Subcutaneous abdominal adipose tissue (tissue), 5 donors: Measurements from ENCODE around the gene RCAN1.

Experiments used
- H3K27ac ChIP-seq: one replicate; pipeline ENCODE4 v1.7.0; 2013; ENCODE audit warnings: low read depth, mild to moderate bottlenecking, inconsistent platforms, low read length, moderate library complexity
- H3K27me3 ChIP-seq, 5 donors: one replicate each; pipeline ENCODE4 v1.7.0; 2013; ENCODE audit warnings: low read length in 5 of 5, inconsistent platforms in 1 of 5; ENCODE audit not compliant: control insufficient read depth in 5 of 5, insufficient read depth in 4 of 5
- H3K36me3 ChIP-seq, 5 donors: one replicate each; pipeline ENCODE4 v1.7.0; 2013; ENCODE audit warnings: low read length in 5 of 5; ENCODE audit not compliant: control insufficient read depth in 5 of 5, insufficient read depth in 5 of 5
- H3K4me1 ChIP-seq, 5 donors: one replicate each; pipeline ENCODE4 v1.7.0; 2013; ENCODE audit warnings: low read length in 5 of 5, mild to moderate bottlenecking in 3 of 5, moderate library complexity in 1 of 5; ENCODE audit not compliant: control insufficient read depth in 5 of 5, insufficient read depth in 5 of 5
- H3K4me3 ChIP-seq, 5 donors: one replicate each; pipeline ENCODE4 v1.7.0; 2013; ENCODE audit warnings: low read length in 5 of 5, low read depth in 1 of 5
- H3K9ac ChIP-seq, 5 donors: one replicate each; pipeline ENCODE4 v1.7.0; 2013; ENCODE audit warnings: low read length in 5 of 5, mild to moderate bottlenecking in 4 of 5, moderate library complexity in 3 of 5
- H3K9me3 ChIP-seq, 5 donors: one replicate each; pipeline ENCODE4 v1.7.0; 2013; ENCODE audit warnings: low read length in 5 of 5; ENCODE audit not compliant: control insufficient read depth in 5 of 5
- donor health status: healthy.
- donor health status: healthy.
- donor health status: healthy.
- donor health status: healthy.
- donor health status: healthy.

RCAN1 gene

DNA sequence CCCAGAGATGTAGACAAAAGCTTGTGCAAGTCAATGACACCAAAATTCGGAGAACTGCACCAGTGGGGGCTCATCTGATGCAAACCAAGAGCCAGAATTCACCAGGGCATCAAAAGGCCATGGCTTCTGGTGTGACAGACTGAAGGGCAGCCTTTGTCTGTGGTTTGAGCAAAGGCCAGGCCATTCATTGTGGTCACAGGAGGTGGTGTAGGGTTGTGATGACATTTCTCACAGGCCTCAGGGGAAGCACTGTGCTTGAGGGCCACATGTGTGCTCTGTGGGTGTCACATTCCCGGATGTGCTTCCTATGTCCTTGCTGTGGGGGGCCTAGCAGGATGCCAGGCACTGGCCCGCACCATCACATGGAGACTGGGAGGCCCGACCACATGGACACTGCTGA is 80.4 kb downstream of the RCAN1 start:
- H3K4me3 ChIP-seq = no peak overlapping the region
- no peaks in the 10 kb centered on the region for H3K36me3 ChIP-seq
- H3K27me3 ChIP-seq = no peaks in the 10 kb centered on the region
- no peaks in the 10 kb centered on the region for H3K9me3 ChIP-seq
- H3K4me1 ChIP-seq = peaks cover 0 to 11% (median 0%) of the 10 kb centered on the region in 5 donors
- H3K9ac ChIP-seq = no peak overlapping the region
- no peak overlapping the region for H3K27ac ChIP-seq

DNA sequence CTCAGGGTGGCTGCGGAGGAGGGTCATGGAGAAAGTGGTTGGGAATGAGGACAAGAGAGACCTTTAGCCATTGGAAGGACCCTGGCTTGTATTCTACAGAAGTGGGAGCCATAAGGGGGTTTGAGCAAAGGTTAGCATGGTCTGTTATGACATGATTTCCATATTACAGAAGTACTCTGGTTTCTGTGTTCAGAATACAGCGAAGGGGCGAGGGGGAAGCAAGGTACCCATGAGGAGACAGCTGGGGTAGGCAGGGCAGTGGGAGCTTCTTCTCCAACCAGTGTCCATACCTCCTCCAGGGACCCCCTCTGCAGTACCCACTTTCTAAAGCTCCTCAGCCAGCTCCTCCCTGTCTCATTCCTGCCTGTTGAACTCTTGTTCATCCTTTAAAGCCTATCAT is 81.0 kb downstream of the RCAN1 start:
- H3K4me1 ChIP-seq = peaks cover 0 to 11% (median 0%) of the 10 kb centered on the region in 5 donors
- no peaks in the 10 kb centered on the region for H3K9me3 ChIP-seq
- no peaks in the 10 kb centered on the region for H3K27me3 ChIP-seq
- H3K4me3 ChIP-seq = no peak overlapping the region
- no peaks in the 10 kb centered on the region for H3K36me3 ChIP-seq
- no peak overlapping the region for H3K9ac ChIP-seq
- H3K27ac ChIP-seq = no peak overlapping the region

DNA sequence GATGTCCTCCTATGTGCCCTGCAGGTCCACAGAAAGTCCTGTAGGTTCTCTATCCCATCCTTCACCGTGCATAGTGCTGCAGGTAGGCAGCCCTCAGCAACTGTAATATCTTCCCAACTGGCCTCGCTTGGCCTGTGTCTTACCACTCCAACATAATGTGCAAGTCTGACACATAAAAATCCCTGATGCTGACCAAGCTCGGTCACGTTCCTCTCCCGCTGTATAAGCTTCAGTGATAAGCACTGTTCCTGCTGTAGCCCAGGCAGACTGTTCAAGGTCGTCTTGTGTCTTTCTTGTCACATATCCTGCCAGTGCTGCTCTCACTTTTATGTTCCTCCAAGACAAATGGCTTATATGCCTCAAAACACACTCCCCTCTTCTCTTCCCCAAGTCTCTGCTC is 83.5 kb downstream of the RCAN1 start:
- Histone ChIP-seq H3K36me3 (no peaks in the 10 kb centered on the region), H3K9me3 (no peaks in the 10 kb centered on the region), H3K4me3 (no peak overlapping the region), H3K4me1 (peaks cover 4 to 28% (median 15%) of the 10 kb centered on the region in 5 donors), H3K9ac (no peak overlapping the region), H3K27me3 (no peaks in the 10 kb centered on the region), H3K27ac (no peak overlapping the region)

DNA sequence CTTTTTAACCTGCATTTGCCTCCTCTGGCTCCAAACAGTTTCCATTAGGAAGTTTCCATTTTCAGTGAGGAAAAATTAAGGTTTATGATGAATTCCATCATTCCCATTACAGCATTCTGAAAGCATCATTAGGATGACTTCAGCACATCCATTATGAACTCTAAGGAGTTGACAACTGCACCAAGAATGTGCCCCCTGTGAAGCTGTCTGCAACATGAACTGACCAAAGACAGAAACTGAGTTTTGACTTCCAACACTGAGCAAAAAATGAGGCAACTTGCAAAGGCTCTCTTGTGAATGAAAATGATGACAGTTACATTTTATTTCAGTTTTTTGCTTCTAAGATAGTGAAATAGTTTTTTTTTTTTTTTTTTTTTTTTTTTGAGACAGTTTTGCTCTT is 84.7 kb downstream of the RCAN1 start:
- Histone ChIP-seq H3K9ac (no peak overlapping the region), H3K27ac (no peak overlapping the region), H3K36me3 (no peaks in the 10 kb centered on the region), H3K4me1 (peaks cover 5 to 36% (median 26%) of the 10 kb centered on the region in 5 donors), H3K9me3 (no peaks in the 10 kb centered on the region), H3K4me3 (no peak overlapping the region), H3K27me3 (no peaks in the 10 kb centered on the region)

DNA sequence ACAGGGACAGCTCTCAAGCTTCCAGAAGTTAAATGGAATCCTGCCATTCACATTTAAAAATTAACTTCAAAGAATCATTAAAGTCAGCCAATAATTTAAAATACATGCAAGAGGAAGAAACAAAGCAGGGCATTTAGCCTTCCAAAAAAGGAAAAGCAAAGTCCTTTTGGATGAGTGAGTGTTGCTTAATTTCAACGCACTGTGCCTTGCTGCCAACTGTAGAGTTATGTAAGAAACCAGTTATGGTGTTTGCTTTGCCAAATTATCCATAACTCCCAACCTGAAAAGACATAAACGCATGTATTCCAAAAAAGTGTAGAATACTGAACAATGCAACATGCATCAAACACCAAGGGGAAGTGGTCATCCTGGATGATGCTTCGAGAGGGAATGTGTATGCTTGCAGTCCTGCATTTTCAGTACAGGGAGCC is 86.8 kb downstream of the RCAN1 start:
- Histone ChIP-seq H3K4me1 (peaks cover 9 to 39% (median 34%) of the 10 kb centered on the region in 5 donors), H3K9ac (no peak overlapping the region), H3K36me3 (peaks cover 0 to 3% (median under 1%) of the 10 kb centered on the region in 5 donors), H3K9me3 (no peaks in the 10 kb centered on the region), H3K27me3 (no peaks in the 10 kb centered on the region), H3K4me3 (no peak overlapping the region), H3K27ac (peak overlapping the region; percentile 96)

DNA sequence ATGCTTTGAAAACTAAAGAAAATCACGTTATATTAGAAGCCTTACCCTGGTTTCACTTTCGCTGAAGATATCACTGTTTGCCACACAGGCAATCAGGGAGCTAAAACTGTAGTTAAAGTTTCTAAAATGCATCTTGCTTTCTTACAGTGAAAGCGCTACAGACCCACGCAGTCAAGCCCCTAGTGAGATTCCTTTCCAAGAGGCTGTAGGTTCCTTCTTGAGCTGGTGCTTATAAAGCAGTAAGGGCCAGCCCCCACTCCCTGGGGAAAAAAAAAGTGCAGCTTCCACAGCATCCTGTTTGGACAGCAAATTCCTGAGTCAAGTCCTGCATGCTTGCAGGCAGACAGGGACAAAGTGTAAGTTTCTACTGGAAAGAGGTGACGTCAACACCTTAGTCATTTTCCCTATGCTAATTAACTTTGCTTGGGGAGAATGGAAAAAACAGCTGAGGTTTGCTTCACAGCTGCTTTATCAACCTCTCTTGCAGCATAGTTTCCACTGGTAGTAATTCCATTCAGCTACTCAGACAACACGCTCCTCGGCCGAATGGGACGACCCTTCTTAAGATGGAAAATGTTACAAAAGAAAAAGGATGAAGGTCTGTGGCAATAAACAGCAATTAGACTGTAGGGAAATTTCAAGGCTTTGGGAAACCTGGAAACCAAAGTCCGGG is 88.2 kb downstream of the RCAN1 start:
- Histone ChIP-seq H3K4me3 (peak overlapping the region; percentile 62 to 78 (median 70)), H3K9ac (peak overlapping the region; percentile 73 to 96 (median 78))

DNA sequence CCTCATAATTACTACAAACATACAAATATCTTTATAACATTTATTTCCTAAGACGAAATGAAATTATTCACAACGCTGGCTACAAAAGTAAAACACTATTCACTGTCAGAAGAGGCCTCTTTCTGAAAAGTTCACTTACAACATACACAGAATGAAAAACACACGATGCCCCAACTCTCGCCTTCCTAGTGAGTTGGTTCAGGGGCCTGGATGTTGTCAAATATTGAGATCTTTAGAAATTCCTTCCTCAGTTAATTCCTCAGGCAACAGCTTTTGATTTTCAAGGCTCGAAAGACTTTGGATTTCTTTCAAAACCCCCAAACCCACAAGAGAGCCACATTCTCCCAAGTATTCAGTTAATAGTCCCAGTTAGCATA is 88.7 kb downstream of the RCAN1 start:
- peaks cover 9 to 58% (median 50%) of the 10 kb centered on the region in 5 donors for H3K4me1 ChIP-seq
- peak overlapping the region; percentile 96 for H3K27ac ChIP-seq
- peaks cover 0 to 17% (median 15%) of the 10 kb centered on the region in 5 donors for H3K36me3 ChIP-seq
- peak overlapping the region; percentile 73 to 96 (median 78) for H3K9ac ChIP-seq
- H3K9me3 ChIP-seq = no peaks in the 10 kb centered on the region
- H3K4me3 ChIP-seq = peak overlapping the region; percentile 62 to 78 (median 70)
- no peaks in the 10 kb centered on the region for H3K27me3 ChIP-seq

More for the DNA sequence above, 88.2 kb downstream of the RCAN1 start:
- Histone ChIP-seq H3K36me3 (peaks cover 0 to 12% (median 10%) of the 10 kb centered on the region in 5 donors), H3K4me1 (peaks cover 9 to 53% (median 46%) of the 10 kb centered on the region in 5 donors), H3K27ac (peak overlapping the region; percentile 96), H3K27me3 (no peaks in the 10 kb centered on the region), H3K9me3 (no peaks in the 10 kb centered on the region)

DNA sequence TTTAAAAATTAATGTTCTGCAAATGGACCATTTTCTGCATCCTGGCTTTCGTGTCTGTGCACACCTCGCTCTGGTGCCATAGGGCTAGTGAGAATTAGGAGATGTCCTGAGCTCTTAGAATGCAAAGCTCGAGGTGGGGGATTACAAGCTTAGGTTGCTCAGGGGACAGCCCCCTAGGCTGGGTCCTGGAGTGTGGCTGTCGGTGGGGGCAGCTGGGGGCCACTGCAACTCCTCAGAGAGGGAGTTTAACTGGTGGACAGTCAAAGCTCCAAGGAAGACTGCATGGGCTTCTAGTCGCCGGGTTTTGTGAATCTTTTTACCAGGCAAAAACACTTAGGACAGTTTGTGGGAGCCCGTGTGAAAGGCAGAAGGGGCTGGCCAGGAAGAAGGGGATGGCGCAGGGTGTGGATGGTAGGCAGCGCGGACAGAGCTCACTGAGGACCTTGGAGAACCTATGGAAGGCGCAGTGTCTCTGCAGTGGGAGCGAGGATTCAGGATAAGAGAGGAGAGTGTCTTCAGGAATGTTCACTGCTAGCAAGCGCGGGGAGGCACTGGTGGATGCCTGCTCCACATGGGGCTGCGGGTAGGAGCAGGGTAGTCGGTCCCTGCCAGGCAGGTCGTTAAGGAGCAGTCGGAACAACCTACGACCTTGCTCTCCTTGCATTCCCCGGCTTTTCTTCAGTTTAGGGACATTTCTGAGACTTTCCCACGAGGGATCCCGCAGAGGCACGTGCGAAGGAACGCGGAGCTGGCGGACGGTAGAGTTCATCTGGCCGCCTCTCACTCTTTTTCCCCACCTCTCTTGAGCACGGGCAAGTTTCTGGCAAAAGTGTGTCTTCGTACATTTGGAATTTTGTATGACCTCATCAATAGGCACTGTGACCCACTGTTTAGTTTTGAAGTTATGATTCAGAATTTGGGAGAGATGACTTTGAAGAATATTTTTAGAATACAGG is 90.0 kb downstream of the RCAN1 start:
- no peaks in the 10 kb centered on the region for H3K27me3 ChIP-seq
- H3K4me3 ChIP-seq = peak overlapping the region; percentile 54 to 78 (median 70)
- peaks cover 0 to 28% (median 25%) of the 10 kb centered on the region in 5 donors for H3K36me3 ChIP-seq
- no peaks in the 10 kb centered on the region for H3K9me3 ChIP-seq
- H3K4me1 ChIP-seq = peaks cover 9 to 68% (median 53%) of the 10 kb centered on the region in 5 donors
- H3K27ac ChIP-seq = peak overlapping the region; percentile 96
- H3K9ac ChIP-seq = peak overlapping the region in 4 of 5 donors; percentile 73 to 96 (median 78)

DNA sequence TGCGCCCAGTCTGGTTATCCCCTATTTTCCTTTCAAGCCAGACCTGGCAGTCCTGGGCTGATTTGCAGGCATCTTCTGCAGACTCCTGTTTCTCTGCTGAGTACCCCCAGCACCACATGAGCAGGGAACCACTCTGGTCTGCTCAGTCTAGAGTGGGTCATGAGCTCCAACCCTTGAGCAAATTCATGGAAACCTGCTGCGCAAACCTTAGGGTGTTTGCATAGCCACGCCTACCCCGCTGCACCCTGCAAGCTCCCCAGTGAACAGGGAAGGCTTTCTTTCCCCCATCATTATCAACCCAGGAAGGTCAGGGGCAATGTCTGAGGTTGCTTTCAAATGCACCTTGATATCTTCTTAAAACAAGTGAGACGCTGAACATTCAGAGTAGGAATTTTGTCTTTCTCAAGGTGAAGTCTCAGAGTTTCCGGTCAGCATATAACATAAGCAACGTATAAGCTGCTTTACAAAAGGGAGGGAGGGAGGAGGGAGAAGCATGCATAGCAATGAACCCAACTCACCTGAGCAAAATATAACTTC is 91.8 kb downstream of the RCAN1 start:
- H3K4me1 ChIP-seq = peaks cover 10 to 70% (median 48%) of the 10 kb centered on the region in 5 donors

More for the DNA sequence above, 91.8 kb downstream of the RCAN1 start:
- Histone ChIP-seq H3K27ac (no peak overlapping the region), H3K27me3 (no peaks in the 10 kb centered on the region), H3K9ac (no peak overlapping the region), H3K36me3 (peaks cover 0 to 43% (median 36%) of the 10 kb centered on the region in 5 donors), H3K9me3 (no peaks in the 10 kb centered on the region), H3K4me3 (no peak overlapping the region)
